Left hindlimb (tissue), 1 donor: ENCODE results near the gene RABEPK.
"Not testable (repeated sequence)": the region's sequence is repeated elsewhere in the genome, so short reads cannot be mapped to it uniquely, and the experiment has no call there.

Experiments
- DNase-seq: peaks from one replicate; pipeline ENCODE4 v3.0.0-alpha.2; 2018

RABEPK gene

DNA sequence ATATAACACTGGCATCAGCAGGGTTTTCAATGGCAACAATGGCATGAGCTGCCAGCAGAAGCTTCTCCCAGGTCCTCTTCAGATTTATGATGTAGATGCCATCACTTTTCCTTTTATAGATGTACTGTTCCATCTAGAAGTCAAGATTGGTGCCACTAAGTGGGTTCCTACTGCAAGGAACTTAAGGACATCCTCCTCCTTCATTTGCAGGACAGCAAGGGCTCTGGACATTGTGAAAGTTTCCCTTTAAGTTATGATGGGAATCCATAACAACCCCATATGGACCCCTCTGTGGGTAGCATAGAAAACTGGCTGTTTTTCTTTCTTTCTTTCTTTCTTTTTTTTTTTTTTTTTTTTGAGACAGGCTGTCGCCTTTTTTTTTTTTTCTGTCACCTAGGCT lies 4.8 kb upstream of the RABEPK start:
- DNase-seq, result not testable (repeated sequence)

DNA sequence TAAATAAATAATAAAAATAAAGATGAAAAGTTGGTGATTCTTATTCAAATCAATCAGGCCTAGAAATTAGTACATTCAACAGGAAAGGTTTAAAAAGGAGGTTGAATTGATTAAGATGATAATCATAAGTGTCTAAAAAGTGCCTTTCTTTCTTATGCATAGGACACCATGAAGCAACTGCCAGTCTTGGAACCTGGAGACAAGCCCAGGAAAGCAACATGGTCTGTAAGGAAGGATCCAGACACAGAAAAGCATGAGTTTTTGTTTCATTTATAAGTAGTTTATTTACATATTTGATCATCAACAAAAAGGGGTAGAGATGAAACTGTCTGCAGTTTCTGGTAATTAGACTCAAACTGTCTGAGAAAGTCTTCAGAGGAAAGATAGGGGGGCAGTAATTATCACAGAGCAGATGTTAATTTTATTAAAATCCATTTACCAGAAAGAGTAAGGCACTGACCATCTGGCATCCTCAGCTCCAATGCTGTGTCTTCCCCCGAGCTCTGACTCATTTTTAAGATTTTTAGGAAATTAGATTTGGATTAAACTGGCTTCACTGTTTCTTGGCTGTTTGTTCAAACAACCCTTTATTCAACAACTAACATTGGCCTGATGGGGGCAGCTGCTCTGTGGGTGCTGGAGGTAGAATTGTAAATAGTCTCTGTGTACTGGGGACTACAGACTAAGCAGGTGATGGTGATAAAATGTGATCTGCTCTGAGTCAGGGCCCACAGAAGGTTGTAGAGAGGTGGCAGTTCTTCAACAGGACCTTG lies 2.7 kb downstream of the RABEPK start:
- DNase-seq, result no peak

DNA sequence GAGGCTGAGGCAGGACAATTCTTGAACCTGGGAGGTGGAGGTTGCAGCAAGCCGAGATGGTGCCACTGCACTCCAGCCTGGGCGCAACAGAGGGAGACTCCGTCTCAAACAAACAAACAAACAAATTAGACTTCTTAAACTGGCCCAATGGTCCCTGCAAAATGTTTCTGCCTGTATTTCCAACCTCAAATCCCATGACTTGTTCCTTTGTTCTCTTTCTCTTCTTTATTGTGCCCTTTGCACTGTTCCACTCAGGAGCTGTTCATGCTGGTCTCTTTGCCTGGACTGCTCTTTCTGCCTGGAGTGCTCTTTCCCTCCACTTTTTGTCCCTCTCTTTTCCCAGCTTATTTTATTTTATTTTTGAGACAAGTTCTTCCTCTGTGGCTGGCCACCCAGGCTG lies 4.1 kb downstream of the RABEPK start:
- DNase-seq, result no peak

DNA sequence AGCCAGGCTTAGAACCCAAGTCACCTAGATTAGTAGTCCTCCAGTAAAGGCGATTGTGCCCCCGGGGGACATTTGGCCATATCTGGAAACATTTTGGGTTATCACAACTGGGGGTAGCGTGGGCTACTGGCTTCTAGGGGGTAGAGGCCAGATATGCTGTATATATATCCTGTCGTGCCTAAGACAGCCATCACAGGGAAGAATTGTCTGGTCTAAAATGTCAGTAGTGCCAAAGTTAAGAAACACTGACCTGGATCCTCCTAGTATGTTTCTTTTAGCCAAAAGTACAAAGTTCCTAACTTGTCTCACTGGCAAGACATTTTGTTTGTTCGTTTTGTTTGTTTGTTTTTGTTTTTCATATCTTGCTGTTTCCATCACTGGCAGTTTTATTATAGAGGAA lies 13.8 kb downstream of the RABEPK start:
- no peak for DNase-seq

DNA sequence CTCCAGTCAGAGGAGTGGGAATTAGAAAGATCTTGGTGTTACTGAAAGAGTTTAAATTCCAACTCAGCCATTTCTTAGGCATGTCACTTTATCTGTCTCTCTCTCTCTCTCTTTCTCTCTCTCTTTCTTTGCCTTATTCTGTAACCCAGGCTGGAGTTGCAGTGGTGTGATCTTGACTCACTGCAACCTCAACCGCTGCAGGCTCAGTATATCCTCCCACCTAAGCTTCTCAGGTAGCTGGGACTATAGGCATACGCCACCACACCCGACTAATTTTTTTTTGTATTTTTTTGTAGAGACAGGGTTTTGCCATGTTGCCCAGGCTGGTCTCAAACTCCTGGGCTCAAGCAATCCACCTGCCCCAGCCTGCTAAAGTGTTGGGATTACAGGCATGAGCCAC lies 18.3 kb downstream of the RABEPK start:
- DNase-seq, result no peak

DNA sequence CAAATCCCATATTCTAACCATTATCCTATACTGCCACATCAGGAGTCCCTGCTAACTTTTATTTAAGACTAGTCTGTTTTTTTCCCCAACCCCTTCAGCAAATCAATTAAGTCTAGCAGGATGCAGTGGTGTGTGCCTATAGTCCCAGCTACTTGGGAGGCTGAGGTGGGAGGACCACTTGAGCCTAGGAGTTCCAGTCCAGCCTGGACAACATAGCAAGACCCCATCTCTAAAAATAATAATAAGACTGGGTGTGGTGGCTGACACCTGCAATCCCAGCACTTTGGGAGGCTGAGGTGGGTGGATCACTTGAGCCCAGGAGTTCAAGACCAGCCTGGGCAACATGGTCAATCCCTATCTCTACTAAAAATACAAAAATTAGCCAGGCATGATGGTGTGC lies 24.5 kb downstream of the RABEPK start:
- not testable (repeated sequence) for DNase-seq

DNA sequence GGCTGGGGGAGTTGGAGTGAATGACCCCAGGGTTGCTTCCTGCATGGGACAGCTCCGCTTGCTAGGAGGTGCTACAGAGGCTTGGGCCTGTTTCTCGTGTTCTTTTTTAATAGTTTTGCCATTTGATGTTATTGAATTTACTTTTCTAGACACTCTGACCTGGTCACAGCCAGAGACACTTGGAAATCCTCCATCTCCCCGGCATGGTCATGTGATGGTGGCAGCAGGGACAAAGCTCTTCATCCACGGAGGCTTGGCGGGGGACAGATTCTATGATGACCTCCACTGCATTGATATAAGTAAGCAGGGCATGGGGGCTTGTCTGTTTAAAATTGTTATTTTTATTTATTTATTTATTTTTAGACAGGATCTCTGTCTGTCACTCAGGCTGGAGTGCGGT lies 27.4 kb downstream of the RABEPK start:
- DNase-seq, result no peak

DNA sequence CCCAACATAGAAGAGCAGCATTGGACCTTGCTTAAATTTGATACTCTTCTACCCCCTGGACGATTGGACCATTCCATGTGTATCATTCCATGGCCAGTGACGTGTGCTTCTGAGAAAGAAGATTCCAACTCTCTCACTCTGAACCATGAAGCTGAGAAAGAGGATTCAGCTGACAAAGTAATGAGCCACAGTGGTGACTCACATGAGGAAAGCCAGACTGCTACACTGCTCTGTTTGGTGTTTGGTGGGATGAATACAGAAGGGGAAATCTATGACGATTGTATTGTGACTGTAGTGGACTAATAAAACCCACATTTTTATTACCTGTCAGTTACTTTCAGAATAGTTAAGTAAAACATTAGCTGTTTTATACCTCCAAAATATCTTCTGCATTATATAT lies 33.3 kb downstream of the RABEPK start:
- DNase-seq, result no peak

DNA sequence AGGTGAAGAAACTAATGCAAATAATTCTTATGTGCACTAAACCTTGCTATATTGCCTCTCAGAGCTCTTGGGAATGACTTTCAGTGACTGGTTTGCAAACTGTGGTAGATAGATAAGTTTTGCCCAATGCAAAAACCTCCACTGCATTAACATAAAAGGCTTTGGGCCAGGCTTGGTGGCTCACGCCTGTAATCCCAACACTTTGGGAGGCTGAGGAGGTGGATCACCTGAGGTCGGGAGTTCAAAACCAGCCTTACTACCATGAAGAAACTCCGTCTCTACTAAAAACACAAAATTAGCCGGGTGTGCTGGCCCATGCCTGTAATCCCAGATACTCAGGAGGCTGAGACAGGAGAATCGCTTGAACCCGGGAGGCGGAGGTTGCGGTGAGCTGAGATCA lies 33.8 kb downstream of the RABEPK start:
- not testable (repeated sequence) for DNase-seq

DNA sequence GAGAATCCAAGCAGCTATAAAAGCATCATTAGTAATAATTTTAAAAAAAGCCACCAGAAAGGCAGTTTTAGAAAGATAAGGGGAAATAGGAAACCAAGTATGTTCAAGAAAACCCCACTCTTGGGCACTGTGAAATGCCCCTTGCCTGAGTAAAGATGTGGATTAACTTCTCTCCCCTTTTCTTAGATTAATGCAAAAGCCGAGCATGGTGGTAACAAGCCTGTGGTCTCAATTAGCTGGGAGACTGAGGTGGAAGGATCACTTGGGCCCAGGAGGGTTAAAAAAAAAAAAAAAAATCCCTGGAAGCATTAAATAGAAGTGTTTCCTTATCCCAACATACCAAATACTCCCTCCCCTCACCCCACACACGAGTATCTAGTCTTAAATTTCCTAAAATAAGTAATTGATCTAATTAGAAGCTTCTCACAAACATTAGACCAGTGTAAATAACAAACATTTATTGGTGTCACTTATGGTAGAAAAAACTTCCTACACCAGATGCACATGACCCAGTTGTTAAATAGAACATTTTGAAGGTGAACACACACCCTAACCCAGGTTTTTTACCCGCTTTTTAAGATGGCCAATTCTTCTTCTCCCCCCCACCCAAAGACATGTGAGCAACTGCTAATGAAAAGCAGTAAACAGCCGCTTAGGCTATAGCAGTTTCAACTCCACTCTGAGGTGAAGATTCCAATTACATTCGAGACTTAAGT lies 35.6 kb downstream of the RABEPK start:
- DNase-seq, result no peak

DNA sequence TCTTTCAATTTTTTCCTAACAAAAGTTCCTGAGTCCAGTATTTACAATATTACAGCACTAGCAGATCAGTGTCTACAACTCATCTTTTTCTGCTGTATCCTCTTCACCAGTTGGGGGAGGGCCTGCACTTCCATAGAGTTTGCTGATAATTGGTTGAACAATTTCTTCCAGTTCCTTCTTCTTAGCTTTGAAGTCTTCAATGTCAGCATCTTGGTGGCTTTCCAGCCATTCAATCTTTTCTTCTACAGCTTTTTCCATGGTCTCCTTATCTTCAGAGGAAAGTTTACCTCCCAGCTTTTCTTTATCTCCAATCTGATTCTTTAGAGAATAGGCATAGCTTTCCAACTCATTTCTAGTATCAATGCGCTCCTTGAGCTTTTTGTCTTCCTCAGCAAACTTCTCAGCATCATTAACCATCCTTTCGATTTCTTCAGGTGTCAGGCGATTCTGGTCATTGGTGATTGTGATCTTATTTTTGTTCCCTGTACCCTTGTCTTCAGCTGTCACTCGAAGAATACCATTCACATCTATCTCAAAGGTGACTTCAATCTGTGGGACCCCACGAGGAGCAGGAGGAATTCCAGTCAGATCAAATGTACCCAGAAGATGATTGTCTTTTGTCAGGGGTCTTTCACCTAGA lies 36.3 kb downstream of the RABEPK start:
- not testable (repeated sequence) for DNase-seq

DNA sequence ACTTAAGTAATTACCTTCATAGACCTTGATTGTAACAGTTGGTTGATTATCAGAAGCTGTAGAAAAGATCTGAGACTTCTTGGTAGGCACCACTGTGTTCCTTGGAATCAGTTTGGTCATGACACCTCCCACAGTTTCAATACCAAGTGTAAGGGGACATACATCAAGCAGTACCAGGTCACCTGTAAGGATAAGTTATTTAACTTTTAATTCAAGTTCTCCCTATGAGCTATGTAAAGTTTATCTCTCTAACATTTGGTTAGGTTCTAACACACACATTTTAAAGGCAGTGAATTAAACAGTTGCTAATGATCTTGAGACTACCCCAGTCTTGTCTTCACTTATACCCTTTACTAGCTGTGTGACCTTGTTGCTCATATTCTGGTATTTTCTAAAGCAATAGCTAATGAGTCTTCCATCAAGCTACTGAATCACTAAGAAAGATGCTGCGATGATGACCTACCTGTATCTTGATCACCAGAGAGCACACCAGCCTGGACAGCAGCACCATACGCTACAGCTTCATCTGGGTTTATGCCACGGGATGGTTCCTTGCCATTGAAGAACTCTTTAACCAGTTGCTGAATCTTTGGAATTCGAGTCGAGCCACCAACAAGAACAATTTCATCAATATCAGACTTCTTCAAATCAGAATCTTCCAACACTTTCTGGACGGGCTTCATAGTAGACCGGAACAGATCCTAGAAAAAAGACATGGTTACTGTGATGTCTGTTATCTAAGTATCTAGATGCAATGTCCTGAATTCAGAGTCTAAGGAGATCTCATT lies 38.0 kb downstream of the RABEPK start:
- DNase-seq, result no peak

DNA sequence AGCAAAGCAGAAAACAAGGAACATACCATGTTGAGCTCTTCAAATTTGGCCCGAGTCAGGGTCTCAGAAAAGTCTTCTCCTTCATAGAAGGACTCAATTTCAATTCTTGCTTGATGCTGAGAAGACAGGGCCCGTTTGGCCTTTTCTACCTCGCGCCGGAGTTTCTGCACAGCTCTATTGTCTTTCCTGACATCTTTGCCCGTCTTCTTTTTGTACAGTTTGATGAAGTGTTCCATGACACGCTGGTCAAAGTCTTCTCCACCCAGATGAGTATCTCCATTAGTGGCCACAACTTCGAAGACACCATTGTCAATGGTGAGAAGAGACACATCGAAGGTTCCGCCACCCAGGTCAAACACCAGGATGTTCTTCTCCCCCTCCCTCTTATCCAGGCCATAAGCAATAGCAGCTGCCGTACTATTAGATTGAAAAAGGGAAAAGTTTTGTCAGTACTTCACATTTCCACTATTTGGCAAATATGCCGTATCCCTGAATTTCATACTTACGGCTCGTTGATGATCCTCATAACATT lies 38.6 kb downstream of the RABEPK start:
- no peak for DNase-seq

DNA sequence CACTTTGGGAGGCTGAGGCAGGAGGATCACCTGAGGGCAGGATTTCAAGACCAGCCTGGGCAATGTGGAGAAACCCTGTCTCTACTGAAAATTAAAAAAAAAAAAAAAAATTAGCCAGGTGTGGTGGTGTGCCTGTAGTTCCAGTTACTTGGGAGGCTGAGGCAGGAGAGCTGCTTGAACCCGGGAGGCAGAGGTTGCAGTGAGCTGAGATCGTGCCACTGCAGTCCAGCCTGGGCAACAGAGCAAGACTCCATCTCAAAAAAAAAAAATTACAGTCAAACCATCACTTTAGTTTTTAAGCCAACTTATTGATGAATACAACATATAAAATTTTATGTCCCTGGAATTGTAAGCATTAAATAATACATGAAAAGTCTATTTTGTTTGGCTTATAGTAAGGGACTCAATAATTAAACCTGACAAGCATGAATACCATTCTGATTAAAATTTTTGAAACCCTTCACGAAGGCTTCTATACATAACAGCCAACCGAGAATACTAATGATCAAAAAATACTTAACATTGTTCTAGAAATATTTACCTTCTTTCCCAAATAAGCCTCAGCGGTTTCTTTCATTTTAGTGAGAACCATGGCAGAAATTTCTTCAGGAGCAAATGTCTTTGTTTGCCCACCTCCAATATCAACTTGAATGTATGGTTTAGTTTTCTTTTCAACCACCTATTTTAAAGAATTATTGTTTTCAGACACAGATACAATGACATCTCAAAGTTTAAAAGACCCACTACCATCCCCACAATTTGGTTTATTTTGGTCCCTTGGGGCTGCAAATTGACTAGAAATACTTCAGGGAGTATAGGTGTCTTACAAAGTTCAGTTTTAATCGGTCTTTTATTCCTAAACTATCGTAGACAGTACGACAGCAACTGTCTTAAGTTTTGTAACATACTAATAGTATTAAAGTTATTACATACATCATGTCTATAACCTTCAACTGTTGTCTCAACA lies 39.6 kb downstream of the RABEPK start:
- DNase-seq, result no peak

DNA sequence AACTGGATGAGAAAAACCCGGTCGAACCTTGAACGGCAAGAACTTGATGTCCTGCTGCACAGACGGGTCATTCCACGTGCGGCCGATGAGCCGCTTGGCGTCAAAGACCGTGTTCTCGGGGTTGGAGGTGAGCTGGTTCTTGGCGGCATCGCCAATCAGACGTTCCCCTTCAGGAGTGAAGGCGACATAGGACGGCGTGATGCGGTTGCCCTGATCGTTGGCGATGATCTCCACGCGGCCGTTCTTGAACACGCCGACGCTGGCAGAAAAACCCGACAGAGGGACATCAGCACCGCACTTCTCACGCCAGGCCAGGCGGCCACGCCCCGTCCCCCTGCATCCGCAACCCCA lies 40.3 kb downstream of the RABEPK start:
- DNase-seq, result no peak

DNA sequence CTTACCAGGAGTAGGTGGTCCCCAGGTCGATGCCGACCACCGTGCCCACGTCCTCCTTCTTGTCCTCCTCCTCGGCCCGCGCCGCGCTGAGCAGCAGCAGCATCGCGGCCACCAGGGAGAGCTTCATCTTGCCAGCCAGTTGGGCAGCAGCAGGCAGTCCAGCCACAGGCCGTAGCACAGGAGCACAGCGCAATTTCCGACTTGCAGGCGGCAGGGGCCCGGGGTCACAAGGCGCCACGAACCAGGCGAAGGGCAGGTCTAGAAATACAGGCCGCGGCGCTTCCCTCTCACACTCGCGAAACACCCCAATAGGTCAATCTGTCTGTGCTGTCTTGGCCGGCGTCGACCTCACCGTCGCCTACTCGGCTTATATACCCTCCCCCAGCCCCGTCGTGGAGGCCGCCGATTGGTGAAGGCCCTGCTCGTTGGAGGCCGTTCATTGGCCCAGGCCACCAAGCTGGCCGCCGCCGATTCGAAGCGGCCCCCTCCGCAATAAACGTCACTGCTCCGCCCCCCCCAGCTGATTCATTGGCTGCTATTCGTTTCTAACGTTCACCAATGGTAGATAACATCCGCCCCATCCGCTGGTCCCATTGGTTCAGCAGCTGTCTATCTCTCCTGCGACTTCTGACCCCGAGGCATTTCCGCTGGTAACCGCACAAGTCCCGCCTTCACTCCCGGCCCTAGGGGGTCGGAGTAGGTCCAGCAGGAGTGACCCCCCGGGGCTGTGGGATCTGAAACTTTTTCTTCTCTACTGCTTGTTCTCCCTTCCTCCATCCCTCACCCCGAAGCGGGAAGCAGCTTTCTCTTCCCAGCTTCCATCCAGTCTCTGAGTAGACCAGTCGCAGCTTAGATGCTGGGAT lies 40.9 kb downstream of the RABEPK start, which contains the start of gene HSPA5:
TSS of gene HSPA5 (minus strand) at position 344 of the 863 bp plus-strand sequence. CDS start at position 127, 217 bp downstream.
- peak; percentile 100 for DNase-seq

DNA sequence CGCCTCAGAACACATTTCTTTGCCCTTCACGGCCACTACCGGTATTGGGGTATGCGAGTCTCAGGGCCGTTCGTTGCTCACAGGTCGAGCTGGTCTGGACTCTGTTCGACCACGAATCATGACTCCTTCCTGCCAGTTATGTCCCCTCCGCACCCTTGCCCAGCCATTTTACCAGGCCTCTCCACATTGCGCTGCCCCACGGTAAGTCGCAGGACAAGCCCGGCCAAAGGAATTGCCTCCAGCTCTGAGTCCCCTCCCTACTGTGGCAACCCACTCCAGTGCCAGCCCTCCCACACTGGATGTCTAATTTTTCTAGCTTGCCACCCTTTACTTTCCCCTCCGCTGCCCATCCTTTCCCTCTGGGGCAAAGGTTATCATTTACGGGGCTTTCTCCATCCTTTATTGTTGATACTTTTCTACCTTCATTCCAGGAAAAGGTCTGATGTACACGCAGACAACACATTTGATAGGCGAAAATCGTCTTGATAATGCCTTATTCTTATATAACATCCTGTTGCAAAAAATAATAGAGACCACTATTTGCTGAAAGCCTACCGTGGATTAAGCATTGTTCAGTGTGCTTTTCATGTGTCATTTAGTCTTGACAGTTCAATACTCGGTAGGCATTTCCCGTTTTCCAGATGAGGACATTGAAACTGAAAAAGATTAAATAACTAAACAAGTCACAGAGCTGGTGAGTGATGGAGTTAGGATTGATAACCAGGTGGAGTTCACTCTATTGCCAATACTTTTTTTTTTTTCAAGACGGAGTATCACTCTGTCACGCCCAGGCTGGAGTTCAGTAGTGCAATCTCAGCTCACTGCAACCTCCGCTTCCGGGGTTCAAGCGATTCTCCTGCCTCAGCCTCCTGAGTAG lies 41.8 kb downstream of the RABEPK start:
- no peak for DNase-seq

DNA sequence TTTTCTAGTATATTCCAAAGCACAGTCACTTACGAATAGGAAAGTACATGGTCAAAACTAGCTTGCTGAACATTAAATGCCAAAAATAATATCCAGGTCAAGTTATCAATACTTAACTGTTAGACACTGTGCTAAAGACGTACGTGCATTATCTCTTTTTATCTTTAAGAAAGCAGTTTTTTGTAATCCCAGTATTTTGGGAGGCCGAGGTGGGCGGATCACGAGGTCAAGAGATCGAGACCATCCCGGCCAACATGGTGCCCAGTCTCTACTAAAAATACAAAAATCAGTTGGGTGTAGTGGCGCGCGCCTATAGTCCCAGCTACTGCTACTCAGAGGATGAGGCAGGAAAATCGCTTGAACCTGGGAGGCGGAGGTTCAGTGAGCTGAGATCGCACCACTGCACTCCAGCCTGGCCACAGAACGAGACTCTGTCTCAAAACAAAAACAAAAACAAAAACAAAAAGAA lies 43.5 kb downstream of the RABEPK start:
- no peak for DNase-seq

DNA sequence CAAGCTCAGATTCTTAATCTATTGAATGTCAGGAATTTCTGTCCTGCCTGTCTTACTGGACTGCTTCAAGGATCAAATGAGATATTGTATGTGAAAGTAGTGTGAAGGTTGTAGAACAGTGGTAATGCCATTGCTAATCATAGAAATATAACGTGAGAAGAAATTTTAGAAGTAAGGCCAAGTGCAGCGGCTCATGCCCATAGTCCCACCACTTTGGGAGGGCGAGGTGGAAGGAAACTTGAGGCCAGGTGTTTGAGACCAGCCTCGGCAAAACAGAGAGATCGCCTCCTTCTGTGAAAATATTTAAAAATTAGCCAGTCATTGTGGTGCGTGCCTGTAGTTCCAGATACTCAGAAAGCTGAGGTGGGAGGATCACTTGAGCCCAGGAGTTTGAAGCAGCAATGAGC lies 45.9 kb downstream of the RABEPK start:
- DNase-seq, result no peak
